Neutrophil (primary cell): ENCODE data around the gene DENND1A.
A peak's percentile ranks its signal among the peaks of the same experiment; 100 is the strongest.

Source experiments
- H3K27ac ChIP-seq: fragments of 200-600 bp; sonication (generic); 2 replicates; pipeline ENCODE4 v1.5.1; 2016; ENCODE audit warnings: mild to moderate bottlenecking, moderate library complexity
- H3K27me3 ChIP-seq: fragments of 200-600 bp; sonication (generic); 2 replicates; pipeline ENCODE4 v1.6.0; 2016; ENCODE audit warnings: mild to moderate bottlenecking
- H3K36me3 ChIP-seq: fragments of 200-600 bp; sonication (generic); 2 replicates; pipeline ENCODE4 v1.5.1; 2017
- H3K4me1 ChIP-seq, 2 experiments: fragments of 200-600 bp in 1 of 2; sonication (generic) in 1 of 2; 1 replicate in 1 of 2; 2 replicates in 1 of 2; pipeline versions ENCODE4 v1.5.1 to v1.6.1; 2013 to 2016; ENCODE audit warnings: low read depth in 1 of 2, low read length in 1 of 2, mild to moderate bottlenecking in 1 of 2, moderate library complexity in 1 of 2; ENCODE audit not compliant: control insufficient read depth in 1 of 2, insufficient read depth in 1 of 2
- H3K4me3 ChIP-seq, 2 experiments: fragments of 200-600 bp in 1 of 2; sonication (generic) in 1 of 2; 1 replicate in 1 of 2; 2 replicates in 1 of 2; pipeline ENCODE4 v1.5.1; 2013 to 2016; ENCODE audit warnings: low read depth in 1 of 2, low read length in 1 of 2, mild to moderate bottlenecking in 1 of 2, moderate library complexity in 1 of 2
- H3K9me3 ChIP-seq: fragments of 200-600 bp; sonication (generic); 2 replicates; pipeline ENCODE4 v1.5.1; 2016
- CTCF ChIP-seq: fragments of 200-600 bp; sonication (generic); IDR thresholded peaks from 2 replicates; pipeline ENCODE4 v1.5.1; 2016; ENCODE audit warnings: antibody characterized with exemption

The DENND1A gene

GRCh38 chr9:123678038-123678877, 251.7 kb downstream of the DENND1A start:
- H3K27ac ChIP-seq, result peak overlapping the region; percentile 84
- TF ChIP-seq CTCF, result no peak
- peaks cover 7% of the 10 kb centered on the region for H3K36me3 ChIP-seq
- H3K4me1 ChIP-seq, result peaks cover 32% of the 10 kb centered on the region in 2 experiments
- H3K9me3 ChIP-seq, result no peaks in the 10 kb centered on the region
- no peaks in the 10 kb centered on the region for H3K27me3 ChIP-seq
- no peak overlapping the region for H3K4me3 ChIP-seq

- H3K27ac ChIP-seq, result no peak overlapping the region
- no peak for TF ChIP-seq CTCF
These were observed 253.1 kb downstream of the DENND1A start for GRCh38 chr9:123676869-123677268.

GRCh38 chr9:123669346-123669745, 260.6 kb downstream of the DENND1A start:
- H3K27me3 ChIP-seq, result no peaks in the 10 kb centered on the region
- H3K27ac ChIP-seq, result no peak overlapping the region
- peaks cover 27% of the 10 kb centered on the region for H3K36me3 ChIP-seq
- H3K4me3 ChIP-seq, result no peak overlapping the region
- no peak for TF ChIP-seq CTCF
- H3K4me1 ChIP-seq, result no peaks in the 10 kb centered on the region
- H3K9me3 ChIP-seq, result no peaks in the 10 kb centered on the region

More at GRCh38 chr9:123676869-123677268, 253.1 kb downstream of the DENND1A start:
- no peak overlapping the region for H3K4me3 ChIP-seq
- H3K27me3 ChIP-seq, result no peaks in the 10 kb centered on the region
- no peaks in the 10 kb centered on the region for H3K9me3 ChIP-seq
- peaks cover 7% of the 10 kb centered on the region for H3K36me3 ChIP-seq
- H3K4me1 ChIP-seq, result peaks cover 32% of the 10 kb centered on the region in 2 experiments

- Histone ChIP-seq H3K36me3 (peaks cover 18% of the 10 kb centered on the region), H3K4me3 (no peak overlapping the region), H3K27ac (no peak overlapping the region), H3K9me3 (no peaks in the 10 kb centered on the region), H3K27me3 (no peaks in the 10 kb centered on the region), H3K4me1 (peaks cover 4 to 11% of the 10 kb centered on the region in 2 experiments)
- no peak for TF ChIP-seq CTCF
These were observed 266.4 kb downstream of the DENND1A start for GRCh38 chr9:123663529-123663928.

GRCh38 chr9:123662057-123662776, 267.7 kb downstream of the DENND1A start:
- TF ChIP-seq CTCF, result no peak
- H3K36me3 ChIP-seq, result peaks cover 12% of the 10 kb centered on the region
- no peak overlapping the region for H3K4me3 ChIP-seq
- H3K9me3 ChIP-seq, result no peaks in the 10 kb centered on the region
- no peaks in the 10 kb centered on the region for H3K27me3 ChIP-seq
- no peak overlapping the region for H3K27ac ChIP-seq
- H3K4me1 ChIP-seq, result peaks cover 4 to 11% of the 10 kb centered on the region in 2 experiments
